K562 (cell line): Measurements from ENCODE around the gene TNFSF18.

Source experiments
- EP300 ChIP-seq: IDR thresholded peaks from 2 replicates; pipeline ENCODE4 v1.6.1; 2012; ENCODE audit warnings: low read length, improper control_type of control experiment
- ESRRA ChIP-seq: fragments of 450-650 bp; IDR thresholded peaks from 2 replicates; pipeline ENCODE4 v1.6.1; 2014; ENCODE audit warnings: low read depth, mild to moderate bottlenecking, moderate library complexity, borderline replicate concordance
- SIX5 ChIP-seq, 2 experiments: IDR thresholded peaks; 2 replicates each; pipeline ENCODE4 v1.6.1; 2011; ENCODE audit warnings: low read length in 2 of 2, borderline replicate concordance in 1 of 2, low read depth in 1 of 2, mild to moderate bottlenecking in 1 of 2, moderate library complexity in 1 of 2; ENCODE audit not compliant: insufficient read depth in 1 of 2
- SMAD2 ChIP-seq: fragments of 150-350 bp; IDR thresholded peaks from 2 replicates; pipeline ENCODE4 v1.6.1; 2014; ENCODE audit warnings: low read depth, mild to moderate bottlenecking, low read length
- TARDBP ChIP-seq: fragments of 450-650 bp; IDR thresholded peaks from 2 replicates; pipeline ENCODE4 v1.6.1; 2016
- ZFX ChIP-seq: sonication (generic); formaldehyde crosslinking; IDR thresholded peaks from 2 replicates; pipeline ENCODE4 v1.8.0; 2022; ENCODE audit warnings: mild to moderate bottlenecking, missing genetic modification reagents, moderate library complexity
- TF ChIP-seq, protein P1 (sequence below), 3 experiments: IDR thresholded peaks in 2 of 3; conservative IDR thresholded peaks in 1 of 3; 2 replicates each; pipeline ENCODE4 v1.5.1; 2011 to 2012; ENCODE audit warnings: low read length in 3 of 3, mild to moderate bottlenecking in 3 of 3, control low read depth in 2 of 3, improper control_type of control experiment in 1 of 3, inconsistent platforms in 1 of 3, low read depth in 1 of 3, mixed read lengths in 1 of 3, moderate library complexity in 1 of 3; ENCODE audit not compliant: insufficient read depth in 2 of 3
- TF ChIP-seq, protein P2 (sequence below), 3 experiments: fragments of 200-800 bp in 1 of 3; fragments of 250-450 bp in 1 of 3; fragments of 450-650 bp in 1 of 3; sonication (Bioruptor Pico) in 1 of 3; sonication (Bioruptor generic) in 1 of 3; formaldehyde crosslinking in 1 of 3; IDR thresholded peaks; 2 replicates each; pipeline versions ENCODE4 v1.6.1 to v1.8.0; 2016 to 2022; ENCODE audit warnings: mild to moderate bottlenecking in 2 of 3, missing genetic modification characterization in 2 of 3, missing compliant biosample characterization in 1 of 3, moderate library complexity in 1 of 3

DNA sequence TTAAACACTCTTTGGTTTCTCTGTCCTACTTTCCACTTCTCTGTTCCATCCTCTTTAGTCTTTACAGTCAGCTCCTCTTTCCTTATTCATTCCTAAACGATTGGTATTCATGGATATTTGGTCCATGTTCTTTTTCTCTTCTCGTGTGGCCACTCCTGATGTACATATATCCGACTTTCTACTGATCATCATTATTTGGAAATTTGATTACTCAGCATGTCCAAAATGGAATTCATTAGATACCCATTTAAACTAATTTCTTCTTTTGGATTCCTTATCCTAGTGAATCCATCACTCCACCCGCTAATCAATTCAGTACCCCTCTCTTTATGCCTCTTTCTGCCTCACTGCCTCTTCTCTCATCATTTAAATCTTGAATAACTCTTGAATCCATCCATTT, 43.8 kb upstream of the TNFSF18 start:
- TF ChIP-seq, protein P1, sequence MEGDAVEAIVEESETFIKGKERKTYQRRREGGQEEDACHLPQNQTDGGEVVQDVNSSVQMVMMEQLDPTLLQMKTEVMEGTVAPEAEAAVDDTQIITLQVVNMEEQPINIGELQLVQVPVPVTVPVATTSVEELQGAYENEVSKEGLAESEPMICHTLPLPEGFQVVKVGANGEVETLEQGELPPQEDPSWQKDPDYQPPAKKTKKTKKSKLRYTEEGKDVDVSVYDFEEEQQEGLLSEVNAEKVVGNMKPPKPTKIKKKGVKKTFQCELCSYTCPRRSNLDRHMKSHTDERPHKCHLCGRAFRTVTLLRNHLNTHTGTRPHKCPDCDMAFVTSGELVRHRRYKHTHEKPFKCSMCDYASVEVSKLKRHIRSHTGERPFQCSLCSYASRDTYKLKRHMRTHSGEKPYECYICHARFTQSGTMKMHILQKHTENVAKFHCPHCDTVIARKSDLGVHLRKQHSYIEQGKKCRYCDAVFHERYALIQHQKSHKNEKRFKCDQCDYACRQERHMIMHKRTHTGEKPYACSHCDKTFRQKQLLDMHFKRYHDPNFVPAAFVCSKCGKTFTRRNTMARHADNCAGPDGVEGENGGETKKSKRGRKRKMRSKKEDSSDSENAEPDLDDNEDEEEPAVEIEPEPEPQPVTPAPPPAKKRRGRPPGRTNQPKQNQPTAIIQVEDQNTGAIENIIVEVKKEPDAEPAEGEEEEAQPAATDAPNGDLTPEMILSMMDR (IDR thresholded peaks at IDR 0.05 in 2 of 3, conservative IDR thresholded peaks at IDR 0.05 in 1 of 3; ENCODE audit: insufficient read depth in 2 of 3, low read depth in 1 of 3, low read length in 3 of 3) = no peak
- TF ChIP-seq ESRRA (no peak), TARDBP (no peak), EP300 (no peak), ZFX (CRISPR knock-in tag) (no peak), SIX5 (IDR thresholded peaks at IDR 0.05; ENCODE audit: borderline replicate concordance in 1 of 2, insufficient read depth in 1 of 2, low read depth in 1 of 2, low read length in 2 of 2) (no peak), SMAD2 (no peak)
- TF ChIP-seq, protein P2, sequence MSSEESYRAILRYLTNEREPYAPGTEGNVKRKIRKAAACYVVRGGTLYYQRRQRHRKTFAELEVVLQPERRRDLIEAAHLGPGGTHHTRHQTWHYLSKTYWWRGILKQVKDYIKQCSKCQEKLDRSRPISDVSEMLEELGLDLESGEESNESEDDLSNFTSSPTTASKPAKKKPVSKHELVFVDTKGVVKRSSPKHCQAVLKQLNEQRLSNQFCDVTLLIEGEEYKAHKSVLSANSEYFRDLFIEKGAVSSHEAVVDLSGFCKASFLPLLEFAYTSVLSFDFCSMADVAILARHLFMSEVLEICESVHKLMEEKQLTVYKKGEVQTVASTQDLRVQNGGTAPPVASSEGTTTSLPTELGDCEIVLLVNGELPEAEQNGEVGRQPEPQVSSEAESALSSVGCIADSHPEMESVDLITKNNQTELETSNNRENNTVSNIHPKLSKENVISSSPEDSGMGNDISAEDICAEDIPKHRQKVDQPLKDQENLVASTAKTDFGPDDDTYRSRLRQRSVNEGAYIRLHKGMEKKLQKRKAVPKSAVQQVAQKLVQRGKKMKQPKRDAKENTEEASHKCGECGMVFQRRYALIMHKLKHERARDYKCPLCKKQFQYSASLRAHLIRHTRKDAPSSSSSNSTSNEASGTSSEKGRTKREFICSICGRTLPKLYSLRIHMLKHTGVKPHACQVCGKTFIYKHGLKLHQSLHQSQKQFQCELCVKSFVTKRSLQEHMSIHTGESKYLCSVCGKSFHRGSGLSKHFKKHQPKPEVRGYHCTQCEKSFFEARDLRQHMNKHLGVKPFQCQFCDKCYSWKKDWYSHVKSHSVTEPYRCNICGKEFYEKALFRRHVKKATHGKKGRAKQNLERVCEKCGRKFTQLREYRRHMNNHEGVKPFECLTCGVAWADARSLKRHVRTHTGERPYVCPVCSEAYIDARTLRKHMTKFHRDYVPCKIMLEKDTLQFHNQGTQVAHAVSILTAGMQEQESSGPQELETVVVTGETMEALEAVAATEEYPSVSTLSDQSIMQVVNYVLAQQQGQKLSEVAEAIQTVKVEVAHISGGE (CRISPR knock-in tag; IDR thresholded peaks at IDR 0.05) = no peak
